HFF-Myc (cell line): ENCODE results near the gene NCAPH2.

Experiments
- DNase-seq: peaks from one replicate; pipeline ENCODE4 v3.0.0-alpha.2; 2011; ENCODE audit warnings: low read depth; ENCODE audit errors: extremely low read depth
- H3K4me3 ChIP-seq: replicated peaks from 2 replicates; pipeline ENCODE4 v1.5.1; 2011; ENCODE audit warnings: low read depth, mild to moderate bottlenecking, control low read depth, low read length
- TF ChIP-seq, protein P1 (sequence below): IDR thresholded peaks from 2 replicates; pipeline ENCODE4 v1.5.1; 2012; ENCODE audit warnings: mild to moderate bottlenecking, low read depth, low read length, control low read depth; ENCODE audit errors: missing control alignments

NCAPH2 gene

DNA sequence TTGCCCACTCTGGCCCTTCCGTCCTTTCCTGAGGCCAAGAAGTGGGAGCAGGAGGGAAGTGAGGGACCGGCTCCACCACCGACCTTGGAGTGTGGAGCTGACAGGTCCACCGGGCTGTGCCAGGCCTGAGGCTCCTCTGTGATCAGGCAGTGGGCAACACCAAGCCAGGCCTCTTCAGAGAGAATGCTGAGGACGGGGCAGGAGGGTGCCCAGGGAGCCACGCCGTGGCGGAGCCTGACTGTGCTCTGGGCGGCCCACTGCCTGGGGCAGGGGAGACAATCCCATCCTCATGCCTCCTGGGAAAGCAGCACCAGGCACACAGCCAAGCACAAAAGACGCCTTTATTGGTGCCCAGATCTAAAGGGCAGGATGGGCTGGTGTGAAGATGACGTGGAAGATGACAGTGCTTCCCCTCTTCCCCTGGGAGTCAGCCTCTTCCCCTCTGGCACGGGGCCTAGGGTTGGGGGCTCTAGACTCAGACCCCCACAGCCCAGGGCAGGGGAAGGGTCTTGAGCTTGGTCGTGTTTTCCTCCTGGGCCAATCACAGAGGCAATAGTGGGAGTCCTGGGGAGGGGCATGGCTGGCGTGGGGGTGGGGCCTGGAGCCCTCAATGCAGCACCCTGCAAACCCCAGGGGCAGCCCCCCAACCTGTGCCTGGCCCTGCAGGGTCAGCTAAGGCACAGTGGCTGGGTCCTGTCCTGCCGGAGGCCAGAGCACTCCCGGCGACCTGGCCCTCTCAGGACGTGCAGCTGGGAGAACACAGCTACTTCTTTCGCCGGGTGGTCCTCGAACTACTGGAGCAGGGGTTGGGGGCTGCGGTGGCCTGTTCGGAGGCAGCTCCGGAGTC lies 5.2 kb upstream of the NCAPH2 start:
- TF ChIP-seq, protein P1, sequence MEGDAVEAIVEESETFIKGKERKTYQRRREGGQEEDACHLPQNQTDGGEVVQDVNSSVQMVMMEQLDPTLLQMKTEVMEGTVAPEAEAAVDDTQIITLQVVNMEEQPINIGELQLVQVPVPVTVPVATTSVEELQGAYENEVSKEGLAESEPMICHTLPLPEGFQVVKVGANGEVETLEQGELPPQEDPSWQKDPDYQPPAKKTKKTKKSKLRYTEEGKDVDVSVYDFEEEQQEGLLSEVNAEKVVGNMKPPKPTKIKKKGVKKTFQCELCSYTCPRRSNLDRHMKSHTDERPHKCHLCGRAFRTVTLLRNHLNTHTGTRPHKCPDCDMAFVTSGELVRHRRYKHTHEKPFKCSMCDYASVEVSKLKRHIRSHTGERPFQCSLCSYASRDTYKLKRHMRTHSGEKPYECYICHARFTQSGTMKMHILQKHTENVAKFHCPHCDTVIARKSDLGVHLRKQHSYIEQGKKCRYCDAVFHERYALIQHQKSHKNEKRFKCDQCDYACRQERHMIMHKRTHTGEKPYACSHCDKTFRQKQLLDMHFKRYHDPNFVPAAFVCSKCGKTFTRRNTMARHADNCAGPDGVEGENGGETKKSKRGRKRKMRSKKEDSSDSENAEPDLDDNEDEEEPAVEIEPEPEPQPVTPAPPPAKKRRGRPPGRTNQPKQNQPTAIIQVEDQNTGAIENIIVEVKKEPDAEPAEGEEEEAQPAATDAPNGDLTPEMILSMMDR, result no peak
- no peak overlapping the region for H3K4me3 ChIP-seq
- DNase-seq, result no peak

DNA sequence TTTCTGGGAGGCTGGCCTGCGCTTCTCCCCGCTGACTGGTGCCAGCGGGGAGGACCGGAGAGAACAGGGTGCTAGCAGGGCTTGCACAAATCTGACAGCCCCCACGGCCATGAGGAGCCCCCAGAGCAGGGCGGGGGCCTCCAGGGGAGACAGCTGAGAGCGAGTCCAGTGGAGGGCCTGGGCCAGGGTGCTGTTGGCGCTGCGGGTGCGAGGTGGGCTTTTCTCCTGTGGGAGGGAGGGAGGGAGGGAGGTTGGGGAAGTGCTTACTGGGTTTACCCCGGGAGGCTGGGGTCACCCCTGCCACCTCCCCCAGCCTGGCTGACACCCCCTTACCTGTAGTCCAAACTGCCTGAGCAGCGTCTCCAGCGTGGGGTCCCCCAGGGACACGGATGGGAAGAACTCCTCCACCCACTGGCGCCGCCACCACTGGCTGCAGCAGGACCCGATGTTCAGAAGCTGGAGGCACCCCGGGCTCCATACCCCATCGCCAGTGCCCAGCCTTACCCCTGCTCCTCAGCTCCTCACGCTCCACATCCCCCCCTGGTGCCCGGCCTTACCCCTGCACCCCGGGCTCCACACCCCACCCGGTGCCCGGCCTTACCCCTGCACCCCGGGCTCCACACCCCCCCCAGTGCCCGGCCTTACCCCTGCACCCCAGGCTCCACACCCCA lies 4.4 kb upstream of the NCAPH2 start:
- TF ChIP-seq, protein P1, result no peak
- DNase-seq, result no peak
- no peak overlapping the region for H3K4me3 ChIP-seq

DNA sequence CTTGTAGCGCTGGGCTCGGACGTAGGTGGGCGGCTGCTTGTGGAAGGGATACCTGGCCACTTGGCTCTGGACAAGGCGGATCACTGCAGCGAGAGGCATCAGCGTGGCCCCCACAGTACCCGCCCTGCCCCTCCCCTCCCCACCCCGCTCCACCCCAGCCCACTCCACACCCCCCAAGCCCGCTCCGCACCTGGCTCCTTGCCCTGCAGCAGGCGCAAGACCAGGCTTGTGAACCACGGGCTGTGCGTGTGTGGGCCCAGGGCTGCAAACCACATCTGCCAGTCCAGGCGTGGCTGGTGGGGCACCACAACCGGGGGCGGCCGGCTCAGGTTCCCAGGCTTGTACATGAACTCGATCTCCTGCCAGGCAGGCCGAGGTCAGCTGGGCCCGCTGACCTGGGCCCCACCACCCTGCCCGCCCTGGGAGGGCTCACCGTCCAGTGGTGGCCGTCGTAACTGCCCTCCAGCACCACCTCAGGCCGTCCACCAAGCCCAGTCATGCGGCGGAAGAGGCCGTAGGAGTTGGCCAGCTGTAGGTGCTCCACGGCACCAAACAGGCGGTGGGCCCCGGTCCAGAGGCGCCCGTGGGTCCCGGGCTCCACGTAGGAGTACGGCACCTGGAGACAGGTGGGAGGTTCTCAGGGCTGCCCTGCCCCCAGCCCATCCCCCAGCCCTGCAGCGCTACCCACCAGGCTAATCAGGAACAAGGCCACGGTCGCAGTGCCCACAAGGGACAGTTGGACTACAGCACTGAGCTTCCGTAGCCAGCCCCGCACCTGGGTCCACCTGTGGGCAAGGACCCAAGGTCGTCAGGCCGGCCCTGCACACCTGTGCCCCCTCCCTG lies 3.4 kb upstream of the NCAPH2 start:
- no peak for DNase-seq
- H3K4me3 ChIP-seq, result no peak overlapping the region
- TF ChIP-seq, protein P1, result no peak

DNA sequence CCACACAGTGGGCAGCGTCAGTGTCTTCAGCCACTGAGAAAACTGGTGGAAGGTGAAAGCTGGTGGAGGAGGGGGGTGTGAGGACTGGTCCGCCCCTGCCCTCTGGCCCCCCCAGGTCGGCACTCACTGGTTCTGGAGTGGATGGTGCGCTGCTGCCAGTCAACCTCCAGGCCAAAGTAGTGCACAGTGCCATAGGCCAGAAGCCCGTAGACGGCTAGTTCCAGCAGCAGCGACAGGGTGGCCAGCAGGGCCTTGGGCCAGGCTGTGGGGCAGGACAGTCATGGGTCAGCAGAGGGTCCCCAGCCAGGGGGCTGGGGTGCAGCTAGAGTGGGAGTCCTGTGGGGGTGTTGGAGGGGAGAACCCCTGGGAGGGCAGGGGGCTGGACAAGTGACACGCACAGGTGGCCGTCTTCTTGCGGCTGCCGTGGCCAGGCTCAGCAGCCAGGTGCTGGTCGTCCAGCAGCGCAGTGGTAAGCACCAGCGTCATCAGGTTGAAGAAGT lies 2.7 kb upstream of the NCAPH2 start:
- H3K4me3 ChIP-seq, result no peak overlapping the region
- TF ChIP-seq, protein P1, result no peak
- DNase-seq, result no peak

DNA sequence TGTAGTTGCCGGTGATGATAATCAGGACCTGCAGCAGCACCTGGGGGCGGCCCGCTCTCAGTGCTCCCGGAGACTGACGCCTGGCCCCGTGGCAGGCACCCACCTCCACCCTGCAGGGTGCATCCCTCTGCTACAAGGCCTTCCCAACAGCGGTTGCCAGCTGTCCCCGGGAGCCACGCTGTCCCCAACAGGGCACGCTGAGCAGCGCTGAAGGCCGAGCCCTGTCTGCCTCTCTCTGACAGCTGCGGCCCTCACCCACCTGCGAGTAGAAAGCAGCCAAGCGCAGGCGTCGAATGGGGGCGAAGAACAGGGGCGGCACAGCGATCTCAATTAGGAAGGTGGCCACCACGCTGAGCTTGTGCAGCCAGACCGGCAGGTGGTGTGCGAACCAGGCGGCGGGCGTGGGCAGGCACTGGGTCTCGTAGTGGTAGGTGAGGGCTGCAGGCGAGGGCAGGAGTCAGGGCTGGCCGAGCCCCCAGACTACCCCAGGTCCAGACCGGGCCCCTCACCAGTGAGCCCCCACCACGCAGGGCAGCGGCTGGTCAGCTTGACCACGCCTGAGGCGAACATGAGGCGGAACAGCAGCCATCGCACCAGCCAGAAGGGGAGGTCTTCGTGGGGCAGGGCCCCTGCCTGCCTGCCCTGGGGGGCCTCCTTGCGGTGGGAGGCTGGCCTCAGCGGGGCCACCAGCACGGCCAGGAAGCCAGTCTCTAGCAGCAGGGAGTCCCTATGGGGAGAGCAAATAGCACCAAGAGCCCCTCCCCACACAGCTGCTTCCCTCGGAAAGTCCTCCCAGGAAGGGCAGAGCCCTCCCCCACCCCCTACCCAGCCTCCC lies 2.0 kb upstream of the NCAPH2 start:
- peak overlapping the region; percentile 87 for H3K4me3 ChIP-seq

More for the DNA sequence above, 2.0 kb upstream of the NCAPH2 start:
- TF ChIP-seq, protein P1, result no peak
- DNase-seq, result no peak
